HG03342 (cell line): ENCODE results near the gene MIOS.

Experiments
- ATAC-seq: cut with Tn5 transposase; IDR thresholded peaks from one replicate; pipeline ENCODE4 v1.9.1; 2021; ENCODE audit warnings: mild to moderate bottlenecking, moderate library complexity; ENCODE audit not compliant: unreplicated experiment

MIOS gene

DNA sequence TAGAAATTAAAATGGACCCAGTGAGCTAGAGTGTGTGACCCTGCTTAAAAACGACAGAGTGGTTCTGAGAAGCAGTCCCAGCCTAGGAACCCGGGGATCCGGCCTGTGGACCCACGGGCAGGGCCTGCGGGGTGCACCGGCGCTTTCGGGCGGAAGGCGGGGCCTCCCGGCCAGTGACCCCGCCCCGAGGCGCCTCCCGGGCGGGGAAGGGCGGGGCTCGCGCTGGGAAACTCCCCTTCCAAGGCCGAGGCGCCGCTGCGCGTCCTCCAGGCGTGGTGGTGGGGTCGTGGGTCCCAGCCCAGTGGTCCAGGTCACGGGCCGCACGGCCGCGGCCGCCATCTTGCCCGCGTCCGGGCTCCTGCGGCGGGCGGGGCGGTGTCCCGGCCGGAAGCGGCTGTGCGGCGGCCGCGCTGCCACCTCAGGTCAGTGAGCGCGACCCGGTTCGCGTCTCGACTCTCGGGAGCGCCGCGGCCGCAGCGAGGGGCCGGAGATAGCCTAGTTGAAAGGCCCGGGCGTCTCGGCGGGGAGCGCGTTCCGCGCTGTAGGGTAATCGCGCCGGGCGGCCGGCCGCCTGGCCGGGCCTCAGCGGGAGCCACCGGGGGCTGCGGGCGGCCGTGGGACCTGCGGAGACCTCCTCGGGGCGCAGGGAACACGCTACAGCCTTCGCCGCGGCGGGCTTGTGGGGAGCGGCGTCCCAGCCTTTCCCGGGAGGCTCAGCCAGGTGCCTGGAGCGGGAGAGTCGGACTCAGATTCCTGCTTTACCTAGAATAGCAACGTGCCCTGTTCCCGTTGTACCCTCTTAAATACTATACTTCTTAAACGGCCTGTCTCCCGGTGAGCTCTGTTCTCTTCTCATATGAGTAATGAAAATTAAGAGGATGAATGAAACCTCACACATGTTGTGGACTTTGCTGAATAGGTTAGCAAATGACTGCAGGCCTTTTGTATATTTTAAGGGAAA is at the start of gene MIOS:
TSS of gene MIOS (plus strand) at position 234 of the 961 bp plus-strand sequence. CDS start 5,592 bp downstream, outside the sequence.
- peak; percentile 71 for ATAC-seq

DNA sequence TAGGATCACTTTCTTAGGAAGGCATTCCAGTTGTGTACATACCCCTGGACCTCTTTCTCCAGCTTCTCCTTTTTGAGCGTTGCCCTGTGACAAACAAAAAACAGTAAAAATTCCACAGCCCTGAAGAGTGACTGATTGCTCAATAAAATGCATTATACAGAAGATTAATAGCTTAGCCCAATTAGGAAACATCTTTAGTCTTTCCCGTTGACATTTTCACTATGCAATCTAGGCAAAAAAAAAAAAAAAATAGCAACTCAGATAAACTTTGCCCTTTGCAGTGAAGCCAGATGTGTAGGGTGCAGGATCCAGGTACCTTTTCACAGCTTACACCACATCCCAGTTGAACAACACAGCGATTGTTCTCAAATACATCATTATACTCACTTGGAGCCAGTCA is 48.9 kb upstream of the MIOS start:
- ATAC-seq, result no peak

DNA sequence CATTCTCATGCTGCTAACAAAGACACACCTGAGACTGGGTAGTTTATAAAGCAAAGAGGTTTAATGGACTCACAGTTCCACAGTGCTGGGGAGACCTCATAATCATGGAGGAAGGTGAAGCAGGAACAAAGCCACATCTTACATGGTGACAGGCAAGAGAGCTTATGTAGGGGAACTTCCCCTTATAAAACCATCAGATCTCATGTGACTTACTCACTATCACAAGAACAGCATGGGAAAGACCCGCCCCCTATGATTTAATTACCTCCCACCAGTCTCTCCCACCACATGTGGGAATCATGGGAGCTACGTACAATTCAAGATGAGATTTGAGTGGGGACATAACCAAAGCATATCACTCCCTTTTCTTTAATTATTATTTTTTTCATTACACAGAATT is 47.6 kb upstream of the MIOS start:
- ATAC-seq, result no peak

DNA sequence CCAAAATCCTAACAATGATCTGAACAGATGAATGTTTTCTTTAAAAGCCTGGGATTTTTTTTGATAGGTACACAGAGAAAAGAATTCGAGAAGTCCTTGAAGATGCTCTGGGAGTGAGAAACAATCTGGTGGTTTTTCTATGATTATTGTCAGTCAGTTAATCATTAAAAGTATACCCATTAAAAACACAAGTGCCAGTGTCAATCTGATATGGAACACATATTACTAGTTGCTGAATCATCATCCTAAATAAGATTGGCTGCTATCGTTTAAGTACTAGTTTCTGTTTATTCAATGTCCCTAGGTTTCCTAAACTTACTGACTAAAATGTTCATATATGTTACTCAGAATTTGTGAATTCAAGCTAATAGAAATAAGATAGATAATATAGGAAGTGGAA is 47.2 kb upstream of the MIOS start:
- no peak for ATAC-seq

DNA sequence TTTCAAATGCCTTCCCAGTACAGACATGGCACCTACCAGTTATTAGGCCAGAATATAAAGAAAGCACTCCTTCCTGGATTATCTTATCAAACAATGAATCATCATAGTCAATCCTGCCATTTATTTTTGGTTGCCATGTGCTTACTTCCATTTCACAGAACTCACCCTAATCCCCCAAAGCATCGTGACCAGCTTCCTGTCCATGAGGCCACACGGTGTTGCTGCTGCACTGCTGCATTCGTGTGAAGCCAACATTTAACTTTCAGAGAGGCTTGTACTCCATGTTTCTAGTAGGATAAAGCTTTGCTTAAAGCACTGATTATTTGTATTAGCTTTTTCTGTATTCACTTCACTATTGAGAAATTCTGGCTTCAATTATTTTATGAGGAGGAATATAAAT is 45.4 kb upstream of the MIOS start:
- ATAC-seq, result no peak

DNA sequence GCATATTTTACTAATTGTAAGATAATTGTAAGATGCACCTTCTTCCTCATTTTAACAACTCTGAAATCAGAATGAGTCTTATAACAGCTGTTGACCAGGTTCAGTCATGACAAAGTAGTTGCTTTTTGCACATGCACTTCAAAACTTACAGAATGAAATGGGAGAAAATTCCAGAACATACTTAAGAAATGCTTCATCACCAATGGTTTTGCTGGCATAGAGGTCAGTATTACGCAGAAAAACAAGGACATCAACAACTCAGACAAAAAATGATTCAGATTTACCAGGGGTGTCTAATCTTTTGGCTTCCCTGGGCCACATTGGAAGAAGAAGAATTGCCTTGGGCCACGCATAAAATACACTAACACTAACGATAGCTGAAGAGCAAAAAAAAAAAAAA is 44.3 kb upstream of the MIOS start:
- ATAC-seq, result no peak

DNA sequence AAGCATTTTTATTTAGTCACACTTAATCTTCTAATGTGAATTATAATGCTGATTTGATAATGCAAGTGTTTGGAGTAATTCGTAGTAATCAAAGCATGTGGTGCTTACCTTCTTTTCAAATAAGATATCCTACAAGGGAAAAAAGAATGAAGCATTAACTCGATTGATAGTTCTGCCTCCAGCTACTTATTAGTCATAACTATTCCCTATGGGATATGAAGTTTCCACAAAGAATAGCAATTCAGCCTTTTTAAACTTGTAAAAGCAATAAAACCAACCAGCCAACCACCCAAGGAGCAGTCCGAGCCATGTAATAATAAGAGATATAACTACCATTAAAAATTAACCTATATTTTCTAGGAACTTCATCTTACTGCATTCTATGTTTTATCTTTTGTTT is 42.6 kb upstream of the MIOS start:
- no peak for ATAC-seq

DNA sequence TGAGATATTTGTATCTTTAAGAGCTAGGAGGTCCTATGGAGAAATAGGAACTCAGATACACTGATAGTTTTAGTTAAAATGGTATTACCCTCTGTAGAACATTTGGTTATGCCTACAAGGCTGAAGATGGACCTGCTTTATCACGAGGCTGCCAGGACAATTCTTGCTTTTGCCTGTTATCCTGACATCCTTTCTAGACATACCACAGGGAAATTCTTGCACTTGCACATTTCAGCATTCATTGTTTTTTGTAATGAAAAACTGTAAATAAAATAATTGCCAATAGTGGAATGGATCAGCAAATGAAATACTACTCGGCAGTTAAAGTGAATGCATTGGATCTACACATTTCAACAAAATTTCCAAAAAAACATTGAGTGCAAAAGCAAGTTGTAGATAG is 40.7 kb upstream of the MIOS start:
- no peak for ATAC-seq

DNA sequence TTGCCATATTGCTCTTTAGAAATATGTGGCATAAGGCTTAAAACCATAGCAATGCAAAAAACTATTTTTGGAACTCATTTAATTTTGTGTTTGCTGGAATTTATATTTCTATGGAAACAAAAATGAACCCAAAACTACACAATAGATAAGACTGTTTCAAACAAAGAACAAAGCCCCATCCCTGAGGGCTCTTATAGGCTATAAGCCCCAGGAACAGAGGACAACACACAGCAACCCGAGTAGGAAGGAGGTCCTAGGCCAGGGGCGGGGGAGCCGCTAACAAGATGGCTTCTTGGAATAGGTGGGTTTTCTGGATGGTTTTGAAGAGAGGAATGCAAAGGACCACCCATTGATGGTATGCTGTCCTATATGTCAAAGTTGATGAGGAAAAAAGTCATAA is 39.6 kb upstream of the MIOS start:
- no peak for ATAC-seq

DNA sequence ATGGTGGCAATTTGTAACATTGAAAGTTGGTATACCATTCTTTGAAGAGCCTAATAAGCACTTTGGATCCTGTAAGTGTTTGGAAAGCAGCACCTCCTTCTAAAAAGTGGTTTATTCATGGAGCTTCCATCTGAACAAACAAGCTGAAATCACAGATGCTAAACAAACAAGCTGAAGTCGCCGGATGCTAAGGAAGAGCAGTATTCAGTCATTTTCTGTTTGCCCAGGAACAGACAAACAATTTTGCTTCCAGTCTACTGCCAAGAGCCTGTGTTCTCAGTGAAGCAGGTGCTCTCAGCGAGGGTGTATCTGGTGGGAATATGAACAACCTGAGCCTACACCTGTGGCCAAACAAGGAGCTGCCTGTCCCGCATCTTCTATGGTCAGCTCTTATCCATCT is 37.4 kb upstream of the MIOS start:
- ATAC-seq, result no peak

DNA sequence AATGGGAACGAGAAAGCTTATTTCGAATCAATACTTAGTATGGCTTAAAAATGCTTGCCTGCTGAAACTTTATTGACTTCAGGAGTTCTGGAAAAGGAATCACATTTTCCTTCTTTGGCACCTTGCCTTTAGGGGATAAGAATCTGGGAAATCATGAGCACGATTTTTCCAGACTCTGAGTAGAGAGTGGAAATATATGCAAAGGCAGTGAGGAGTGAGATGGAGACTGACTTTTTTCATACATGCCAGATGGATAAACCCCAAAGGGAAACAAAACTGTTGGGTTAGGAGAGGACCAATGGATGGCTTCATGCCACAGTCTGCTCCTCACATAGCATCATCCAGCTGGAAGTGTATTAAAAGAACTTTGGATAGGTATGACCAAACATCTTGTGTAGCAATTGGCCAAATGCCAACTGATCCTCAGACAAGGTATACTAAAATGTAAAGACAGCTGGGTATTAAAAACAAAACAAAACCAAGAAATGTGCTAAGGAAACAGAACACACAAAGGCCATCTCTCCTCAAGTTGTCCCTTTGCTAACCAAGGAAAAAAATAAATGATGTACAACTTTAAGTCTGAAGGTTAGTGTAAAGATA is 32.8 kb upstream of the MIOS start:
- ATAC-seq, result no peak

DNA sequence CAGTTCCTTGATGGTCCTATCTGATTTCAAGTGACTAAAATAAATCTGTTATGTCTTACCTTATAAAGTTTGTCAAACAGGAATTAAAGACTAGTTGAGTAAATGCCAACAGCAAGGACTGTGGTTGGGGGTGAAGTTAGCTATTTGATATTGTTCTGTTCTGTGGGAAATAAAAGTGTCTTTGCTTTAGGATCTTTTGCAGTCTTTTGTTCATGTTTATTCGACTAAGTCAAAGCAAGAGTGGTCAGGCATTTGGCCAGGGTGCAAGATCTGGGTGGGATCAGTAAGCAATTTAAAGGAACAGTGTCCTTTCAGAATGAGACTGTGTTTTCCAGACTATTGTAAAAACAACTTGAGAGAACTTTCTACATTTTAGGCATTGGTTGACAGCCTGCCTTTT is 31.0 kb upstream of the MIOS start, which contains the start of gene COL28A1:
TSS of gene COL28A1 (minus strand) at position 183 of the 400 bp plus-strand sequence. CDS start 2,998 bp downstream, outside the sequence.
- no peak for ATAC-seq

DNA sequence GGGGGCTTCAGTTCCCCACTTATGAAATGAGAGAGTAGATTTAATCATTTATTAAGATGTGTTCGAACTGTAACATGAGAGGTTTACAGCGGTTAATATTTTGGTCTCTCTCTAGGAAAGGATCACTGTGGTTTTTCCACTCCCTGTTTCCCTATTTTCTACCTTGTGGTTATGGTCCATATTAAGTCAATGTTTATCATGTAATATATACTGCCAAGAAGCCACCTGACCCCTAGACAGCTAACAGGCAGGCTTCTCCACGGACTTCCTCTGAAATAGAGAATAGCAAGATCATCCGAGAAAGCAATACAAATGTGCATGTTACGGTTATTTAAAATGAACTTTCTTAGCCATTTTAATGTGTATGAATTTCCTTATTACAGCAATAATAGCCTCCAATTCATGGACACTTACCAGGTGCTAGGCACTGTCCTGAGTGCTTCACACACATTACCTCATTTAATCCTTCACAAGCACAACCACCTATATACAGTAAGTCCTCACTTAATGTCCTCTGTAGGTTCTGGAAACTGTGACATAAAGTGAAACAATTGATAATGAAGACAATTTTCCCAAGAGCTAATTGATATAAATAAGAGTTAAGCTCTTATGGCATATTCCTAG is 30.2 kb upstream of the MIOS start:
- ATAC-seq, result no peak

DNA sequence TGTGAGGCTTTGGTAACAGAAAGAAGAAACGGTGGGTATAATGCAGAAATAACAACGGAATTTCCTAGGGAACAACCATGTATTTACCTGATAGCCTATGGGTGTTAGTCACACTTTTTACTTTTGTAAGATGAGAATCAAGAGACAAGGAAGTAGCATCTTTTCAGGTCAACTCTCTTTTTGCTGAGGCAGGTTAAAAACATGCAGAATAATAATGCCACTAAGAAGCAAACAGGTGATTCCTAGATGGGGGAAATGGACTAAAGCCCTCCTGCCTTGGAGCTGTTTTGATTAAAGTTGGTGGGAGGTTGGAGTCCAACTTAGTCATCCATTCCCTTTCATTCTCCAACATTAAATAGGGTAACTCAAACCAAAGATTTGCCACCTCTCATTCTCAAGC is 29.0 kb upstream of the MIOS start:
- ATAC-seq, result no peak

DNA sequence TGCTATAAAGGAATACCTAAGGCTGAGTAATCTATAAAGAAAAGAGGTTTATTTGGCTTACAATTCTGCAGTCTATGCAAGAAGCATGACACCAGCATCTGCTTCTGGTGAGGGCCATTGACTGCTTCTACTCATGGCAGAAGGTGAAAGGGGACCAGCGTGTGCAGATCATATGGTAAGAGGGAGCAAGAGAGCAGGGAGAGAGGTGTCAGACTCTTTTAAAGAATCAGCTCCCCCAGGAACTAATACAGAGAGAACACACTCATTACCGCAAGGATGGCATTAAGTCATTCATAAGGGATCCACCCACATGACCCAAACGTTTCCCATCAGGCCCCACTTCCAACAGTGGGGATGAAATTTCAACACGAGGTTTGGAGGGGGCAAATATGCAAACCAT is 27.5 kb upstream of the MIOS start:
- ATAC-seq, result no peak

DNA sequence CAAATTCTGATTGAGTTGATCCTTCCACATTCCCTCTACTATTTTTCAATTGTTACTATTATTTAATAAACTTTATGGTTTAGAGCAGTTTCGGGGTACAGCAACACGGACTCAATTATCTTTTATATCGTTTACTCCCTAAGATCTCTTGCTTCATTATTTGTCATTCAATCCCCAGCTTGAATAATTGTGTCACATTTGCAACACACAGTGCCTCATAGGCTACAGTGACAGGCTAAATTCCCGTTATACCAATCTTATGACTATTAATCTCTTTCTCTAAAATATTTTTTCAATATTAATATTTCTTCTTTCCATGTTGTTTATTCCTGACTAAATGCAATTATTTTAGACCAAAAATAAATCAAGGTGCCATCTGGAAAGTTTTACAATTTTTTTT is 27.0 kb upstream of the MIOS start:
- no peak for ATAC-seq

DNA sequence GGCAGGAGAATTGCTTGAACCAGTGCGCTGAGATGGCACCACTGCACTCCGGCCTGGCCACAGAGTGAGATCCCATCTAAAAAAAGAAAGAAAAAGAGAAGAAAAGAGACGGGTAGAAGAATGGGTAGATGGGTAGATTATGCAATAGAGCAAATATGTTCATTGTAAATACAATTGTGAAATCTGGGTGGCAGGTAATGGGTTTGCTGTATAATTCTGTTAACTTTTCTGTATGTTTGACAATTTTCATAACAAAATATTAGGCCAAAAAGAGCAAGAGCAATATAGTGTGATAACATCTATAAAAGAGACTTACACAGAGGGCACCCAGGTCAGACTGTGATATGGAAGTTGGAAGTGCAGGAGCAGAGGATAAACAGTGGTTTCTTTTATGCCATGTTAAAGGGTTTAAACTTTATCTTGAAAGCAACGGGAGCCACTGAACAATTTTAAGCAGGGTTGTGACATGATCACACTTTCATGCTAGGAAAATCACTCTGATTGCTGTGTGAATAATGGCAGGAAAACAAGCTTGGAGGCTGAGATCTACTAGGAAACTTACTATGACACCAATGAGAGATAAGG is 24.3 kb upstream of the MIOS start:
- ATAC-seq, result no peak

DNA sequence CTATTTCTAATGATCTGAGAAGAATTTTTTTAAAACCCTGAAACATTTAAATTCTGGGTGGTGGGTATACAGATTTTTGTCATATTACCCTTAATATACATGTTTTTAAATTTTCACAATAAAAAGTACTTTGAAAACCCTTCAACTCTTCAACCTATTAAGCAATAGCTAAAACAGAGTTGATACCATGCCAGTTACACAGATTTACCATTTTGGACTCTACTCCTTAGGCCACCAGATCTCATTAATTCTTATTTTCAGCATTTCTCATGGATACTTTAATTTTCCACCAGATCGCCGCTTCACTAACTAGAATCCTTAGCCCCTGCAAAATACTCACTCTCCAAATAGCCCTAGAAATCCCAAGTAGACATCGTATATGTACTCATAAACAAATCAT is 18.3 kb upstream of the MIOS start:
- ATAC-seq, result no peak

DNA sequence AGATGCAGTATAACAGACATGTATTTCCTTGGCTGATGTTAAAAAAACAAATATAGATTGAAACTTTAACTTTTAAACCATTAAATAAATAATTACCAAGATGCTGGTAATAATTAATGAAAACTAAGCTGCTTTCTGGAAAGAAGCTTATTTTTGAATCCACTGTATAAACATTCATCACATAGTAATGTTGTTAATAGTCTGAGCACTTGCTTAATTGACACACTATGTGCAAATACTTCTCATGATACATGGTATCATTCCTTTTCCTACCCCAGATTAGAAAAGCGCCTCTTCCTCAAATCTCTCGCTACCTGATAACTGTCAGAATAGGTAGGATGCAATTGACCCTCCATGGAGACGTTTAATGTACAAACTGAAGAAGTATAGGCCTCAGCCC is 16.0 kb upstream of the MIOS start:
- no peak for ATAC-seq

DNA sequence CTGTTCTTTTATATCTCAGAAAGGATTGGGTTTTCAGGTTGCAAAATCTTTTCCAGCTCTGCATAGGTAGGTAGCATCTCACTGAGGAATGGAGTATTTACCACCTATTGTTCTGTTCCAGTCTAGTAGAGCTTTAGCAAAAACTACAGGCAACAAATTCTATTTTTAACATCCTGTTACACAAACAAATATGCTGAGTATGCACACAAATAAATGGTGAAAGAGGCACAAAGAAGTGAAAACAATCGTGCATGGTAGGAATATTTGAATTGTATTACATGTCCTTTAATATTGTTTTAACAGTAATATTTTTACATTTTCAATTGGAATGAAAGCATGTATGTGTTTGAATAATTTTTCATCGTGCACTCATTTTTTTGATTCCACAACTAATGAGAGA is 14.5 kb upstream of the MIOS start:
- no peak for ATAC-seq

DNA sequence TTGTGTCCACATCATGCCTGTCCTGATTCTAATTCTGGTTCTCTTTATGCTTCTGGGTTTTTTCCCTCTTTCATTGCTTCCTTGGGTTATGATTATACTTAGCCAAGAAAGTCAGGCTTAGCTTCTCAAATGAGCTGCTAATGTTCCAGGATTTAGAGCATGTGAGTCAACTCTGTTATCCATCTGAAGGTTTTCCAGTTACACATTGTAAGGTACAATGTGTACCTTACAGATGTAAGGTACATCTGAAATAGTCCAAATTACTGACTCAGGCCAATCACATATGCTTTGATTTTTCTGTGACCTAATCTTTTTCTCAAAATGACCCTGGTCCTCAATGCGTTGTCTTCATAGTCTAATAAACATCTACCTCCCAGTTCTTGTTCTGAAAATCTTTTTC is 13.3 kb upstream of the MIOS start:
- ATAC-seq, result no peak
